ENCODE data around the gene NOL12.

The NOL12 gene

GRCh38 chr22:37661160-37661924 is 24.8 kb upstream of the NOL12 start (continued):
- no peak for TF ChIP-seq ZNF274 (IDR thresholded peaks at IDR 0.05; ENCODE audit: low read length)
- TF ChIP-seq ZNF274 (tag by site-specific recombination; IDR thresholded peaks at IDR 0.05; ENCODE audit: borderline replicate concordance): no peak
- TF ChIP-seq ZNF521 (tag by site-specific recombination; IDR thresholded peaks at IDR 0.05): no peak
- TF ChIP-seq, protein P1, sequence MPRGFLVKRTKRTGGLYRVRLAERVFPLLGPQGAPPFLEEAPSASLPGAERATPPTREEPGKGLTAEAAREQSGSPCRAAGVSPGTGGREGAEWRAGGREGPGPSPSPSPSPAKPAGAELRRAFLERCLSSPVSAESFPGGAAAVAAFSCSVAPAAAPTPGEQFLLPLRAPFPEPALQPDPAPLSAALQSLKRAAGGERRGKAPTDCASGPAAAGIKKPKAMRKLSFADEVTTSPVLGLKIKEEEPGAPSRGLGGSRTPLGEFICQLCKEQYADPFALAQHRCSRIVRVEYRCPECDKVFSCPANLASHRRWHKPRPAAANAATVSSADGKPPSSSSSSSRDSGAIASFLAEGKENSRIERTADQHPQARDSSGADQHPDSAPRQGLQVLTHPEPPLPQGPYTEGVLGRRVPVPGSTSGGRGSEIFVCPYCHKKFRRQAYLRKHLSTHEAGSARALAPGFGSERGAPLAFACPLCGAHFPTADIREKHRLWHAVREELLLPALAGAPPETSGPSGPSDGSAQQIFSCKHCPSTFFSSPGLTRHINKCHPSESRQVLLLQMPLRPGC (tag by site-specific recombination; IDR thresholded peaks at IDR 0.05): 0 out of 2 replicates have a peak, but pooled peaks have one; percentile 69
- TF ChIP-seq, protein P2, sequence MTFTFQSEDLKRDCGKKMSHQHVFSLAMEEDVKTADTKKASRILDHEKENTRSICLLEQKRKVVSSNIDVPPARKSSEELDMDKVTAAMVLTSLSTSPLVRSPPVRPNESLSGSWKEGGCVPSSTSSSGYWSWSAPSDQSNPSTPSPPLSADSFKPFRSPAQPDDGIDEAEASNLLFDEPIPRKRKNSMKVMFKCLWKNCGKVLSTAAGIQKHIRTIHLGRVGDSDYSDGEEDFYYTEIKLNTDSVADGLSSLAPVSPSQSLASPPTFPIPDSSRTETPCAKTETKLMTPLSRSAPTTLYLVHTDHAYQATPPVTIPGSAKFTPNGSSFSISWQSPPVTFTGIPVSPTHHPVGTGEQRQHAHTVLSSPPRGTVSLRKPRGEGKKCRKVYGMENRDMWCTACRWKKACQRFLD (tag by site-specific recombination; IDR thresholded peaks at IDR 0.05): no peak
- TF ChIP-seq ZSCAN4 (tag by site-specific recombination; IDR thresholded peaks at IDR 0.05): peak; percentile 40
- TF ChIP-seq, protein P3, sequence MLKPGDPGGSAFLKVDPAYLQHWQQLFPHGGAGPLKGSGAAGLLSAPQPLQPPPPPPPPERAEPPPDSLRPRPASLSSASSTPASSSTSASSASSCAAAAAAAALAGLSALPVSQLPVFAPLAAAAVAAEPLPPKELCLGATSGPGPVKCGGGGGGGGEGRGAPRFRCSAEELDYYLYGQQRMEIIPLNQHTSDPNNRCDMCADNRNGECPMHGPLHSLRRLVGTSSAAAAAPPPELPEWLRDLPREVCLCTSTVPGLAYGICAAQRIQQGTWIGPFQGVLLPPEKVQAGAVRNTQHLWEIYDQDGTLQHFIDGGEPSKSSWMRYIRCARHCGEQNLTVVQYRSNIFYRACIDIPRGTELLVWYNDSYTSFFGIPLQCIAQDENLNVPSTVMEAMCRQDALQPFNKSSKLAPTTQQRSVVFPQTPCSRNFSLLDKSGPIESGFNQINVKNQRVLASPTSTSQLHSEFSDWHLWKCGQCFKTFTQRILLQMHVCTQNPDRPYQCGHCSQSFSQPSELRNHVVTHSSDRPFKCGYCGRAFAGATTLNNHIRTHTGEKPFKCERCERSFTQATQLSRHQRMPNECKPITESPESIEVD (tag by site-specific recombination; IDR thresholded peaks at IDR 0.05): no peak; the same call in 1 of the 2 replicates
- TF ChIP-seq REPIN1 (tag by site-specific recombination; IDR thresholded peaks at IDR 0.05; ENCODE audit: low read depth): 0 out of 2 replicates have a peak, but pooled peaks have one; percentile 71
- TF ChIP-seq ZNF211 (tag by site-specific recombination; IDR thresholded peaks at IDR 0.05; ENCODE audit: low read depth): no peak
- TF ChIP-seq SP3 (tag by site-specific recombination; IDR thresholded peaks at IDR 0.05): peak; percentile 25; the same call in 1 of the 2 replicates
- peak; percentile 55; the same call in 1 of the 2 replicates for TF ChIP-seq ZBTB48 (tag by site-specific recombination; IDR thresholded peaks at IDR 0.05)
- TF ChIP-seq, protein P4, sequence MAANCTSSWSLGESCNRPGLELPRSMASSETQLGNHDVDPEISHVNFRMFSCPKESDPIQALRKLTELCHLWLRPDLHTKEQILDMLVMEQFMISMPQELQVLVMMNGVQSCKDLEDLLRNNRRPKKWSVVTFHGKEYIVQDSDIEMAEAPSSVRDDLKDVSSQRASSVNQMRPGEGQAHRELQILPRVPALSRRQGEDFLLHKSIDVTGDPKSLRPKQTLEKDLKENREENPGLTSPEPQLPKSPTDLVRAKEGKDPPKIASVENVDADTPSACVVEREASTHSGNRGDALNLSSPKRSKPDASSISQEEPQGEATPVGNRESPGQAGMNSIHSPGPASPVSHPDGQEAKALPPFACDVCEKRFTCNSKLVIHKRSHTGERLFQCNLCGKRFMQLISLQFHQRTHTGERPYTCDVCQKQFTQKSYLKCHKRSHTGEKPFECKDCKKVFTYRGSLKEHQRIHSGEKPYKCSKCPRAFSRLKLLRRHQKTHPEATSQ (tag by site-specific recombination; IDR thresholded peaks at IDR 0.05): no peak
- no peak for TF ChIP-seq ZNF433 (tag by site-specific recombination; IDR thresholded peaks at IDR 0.05; ENCODE audit: low read depth)
- no peak for TF ChIP-seq ZNF223 (tag by site-specific recombination; IDR thresholded peaks at IDR 0.05)
- 0 out of 2 replicates have a peak, but pooled peaks have one; percentile 45 for TF ChIP-seq ZSCAN30 (tag by site-specific recombination; IDR thresholded peaks at IDR 0.05)
- peak; percentile 67 for TF ChIP-seq EGR2 (tag by site-specific recombination; IDR thresholded peaks at IDR 0.05; ENCODE audit: low read depth)
- no peak for TF ChIP-seq ZNF571 (tag by site-specific recombination; IDR thresholded peaks at IDR 0.05)
- TF ChIP-seq, protein P5, sequence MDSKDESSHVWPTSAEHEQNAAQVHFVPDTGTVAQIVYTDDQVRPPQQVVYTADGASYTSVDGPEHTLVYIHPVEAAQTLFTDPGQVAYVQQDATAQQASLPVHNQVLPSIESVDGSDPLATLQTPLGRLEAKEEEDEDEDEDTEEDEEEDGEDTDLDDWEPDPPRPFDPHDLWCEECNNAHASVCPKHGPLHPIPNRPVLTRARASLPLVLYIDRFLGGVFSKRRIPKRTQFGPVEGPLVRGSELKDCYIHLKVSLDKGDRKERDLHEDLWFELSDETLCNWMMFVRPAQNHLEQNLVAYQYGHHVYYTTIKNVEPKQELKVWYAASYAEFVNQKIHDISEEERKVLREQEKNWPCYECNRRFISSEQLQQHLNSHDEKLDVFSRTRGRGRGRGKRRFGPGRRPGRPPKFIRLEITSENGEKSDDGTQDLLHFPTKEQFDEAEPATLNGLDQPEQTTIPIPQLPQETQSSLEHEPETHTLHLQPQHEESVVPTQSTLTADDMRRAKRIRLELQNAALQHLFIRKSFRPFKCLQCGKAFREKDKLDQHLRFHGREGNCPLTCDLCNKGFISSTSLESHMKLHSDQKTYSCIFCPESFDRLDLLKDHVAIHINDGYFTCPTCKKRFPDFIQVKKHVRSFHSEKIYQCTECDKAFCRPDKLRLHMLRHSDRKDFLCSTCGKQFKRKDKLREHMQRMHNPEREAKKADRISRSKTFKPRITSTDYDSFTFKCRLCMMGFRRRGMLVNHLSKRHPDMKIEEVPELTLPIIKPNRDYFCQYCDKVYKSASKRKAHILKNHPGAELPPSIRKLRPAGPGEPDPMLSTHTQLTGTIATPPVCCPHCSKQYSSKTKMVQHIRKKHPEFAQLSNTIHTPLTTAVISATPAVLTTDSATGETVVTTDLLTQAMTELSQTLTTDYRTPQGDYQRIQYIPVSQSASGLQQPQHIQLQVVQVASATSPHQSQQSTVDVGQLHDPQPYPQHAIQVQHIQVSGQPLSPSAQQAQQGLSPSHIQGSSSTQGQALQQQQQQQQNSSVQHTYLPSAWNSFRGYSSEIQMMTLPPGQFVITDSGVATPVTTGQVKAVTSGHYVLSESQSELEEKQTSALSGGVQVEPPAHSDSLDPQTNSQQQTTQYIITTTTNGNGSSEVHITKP (tag by site-specific recombination; IDR thresholded peaks at IDR 0.05): peak; percentile 94
- TF ChIP-seq ZBTB17 (tag by site-specific recombination; IDR thresholded peaks at IDR 0.05): peak; percentile 98
- TF ChIP-seq ELK4 (IDR thresholded peaks at IDR 0.05; ENCODE audit: borderline replicate concordance, low read depth, low read length): no peak
- no peak for TF ChIP-seq ZNF416 (tag by site-specific recombination; IDR thresholded peaks at IDR 0.05)
- TF ChIP-seq TCF7L2 (IDR thresholded peaks at IDR 0.05; ENCODE audit: borderline replicate concordance, low read depth, low read length): no peak
- TF ChIP-seq RBAK (tag by site-specific recombination; IDR thresholded peaks at IDR 0.05): no peak
- peak; percentile 97 for TF ChIP-seq ZIC2 (tag by site-specific recombination; IDR thresholded peaks at IDR 0.05)
- peak; percentile 54; the same call in 1 of the 2 replicates for TF ChIP-seq YY2 (tag by site-specific recombination; IDR thresholded peaks at IDR 0.05)
- TF ChIP-seq HOXC10 (CRISPR knock-in tag; IDR thresholded peaks at IDR 0.05): no peak
